ENCODE measurements around the gene ADAMTSL2.

ADAMTSL2 gene

GRCh38 chr9:133591116-133591910, 56.8 kb downstream of the ADAMTSL2 start:
- TF ChIP-seq CTCF (IDR thresholded peaks at IDR 0.05), result no peak
- H3K36me3 ChIP-seq, result no peaks in the 10 kb centered on the region
- H3K27me3 ChIP-seq, result peaks cover 11% of the 10 kb centered on the region
- H3K4me3 ChIP-seq (ENCODE audit: low read depth in 1 of 2, low read length in 1 of 2), result no peak overlapping the region
- no peak overlapping the region for H3K27ac ChIP-seq
- H3K9me3 ChIP-seq, result no peaks in the 10 kb centered on the region
- no peaks in the 10 kb centered on the region for H3K4me1 ChIP-seq (ENCODE audit: control insufficient read depth in 1 of 2, insufficient read depth in 1 of 2, low read depth in 1 of 2, low read length in 1 of 2)

- Histone ChIP-seq H3K27me3 (peaks cover 5% of the 10 kb centered on the region), H3K4me1 (ENCODE audit: control insufficient read depth in 1 of 2, insufficient read depth in 1 of 2, low read depth in 1 of 2, low read length in 1 of 2) (no peaks in the 10 kb centered on the region), H3K36me3 (no peaks in the 10 kb centered on the region), H3K9me3 (peaks cover 3% of the 10 kb centered on the region), H3K4me3 (ENCODE audit: low read depth in 1 of 2, low read length in 1 of 2) (no peak overlapping the region), H3K27ac (no peak overlapping the region)
- no peak for TF ChIP-seq CTCF (IDR thresholded peaks at IDR 0.05)
Observed at GRCh38 chr9:133591985-133592384, 57.5 kb downstream of the ADAMTSL2 start.

GRCh38 chr9:133592731-133593409, 58.4 kb downstream of the ADAMTSL2 start:
- Histone ChIP-seq H3K4me3 (ENCODE audit: low read depth in 1 of 2, low read length in 1 of 2) (no peak overlapping the region), H3K9me3 (peaks cover 5% of the 10 kb centered on the region), H3K4me1 (ENCODE audit: control insufficient read depth in 1 of 2, insufficient read depth in 1 of 2, low read depth in 1 of 2, low read length in 1 of 2) (no peaks in the 10 kb centered on the region), H3K27ac (no peak overlapping the region), H3K36me3 (no peaks in the 10 kb centered on the region), H3K27me3 (no peaks in the 10 kb centered on the region)
- no peak for TF ChIP-seq CTCF (IDR thresholded peaks at IDR 0.05)

- no peaks in the 10 kb centered on the region for H3K4me1 ChIP-seq (ENCODE audit: control insufficient read depth in 1 of 2, insufficient read depth in 1 of 2, low read depth in 1 of 2, low read length in 1 of 2)
- peaks cover 5% of the 10 kb centered on the region for H3K9me3 ChIP-seq
- no peak overlapping the region for H3K4me3 ChIP-seq (ENCODE audit: low read depth in 1 of 2, low read length in 1 of 2)
- no peak for TF ChIP-seq CTCF (IDR thresholded peaks at IDR 0.05)
- H3K27ac ChIP-seq, result no peak overlapping the region
- no peaks in the 10 kb centered on the region for H3K36me3 ChIP-seq
- H3K27me3 ChIP-seq, result no peaks in the 10 kb centered on the region
Observed at GRCh38 chr9:133593587-133594253, 59.2 kb downstream of the ADAMTSL2 start.

GRCh38 chr9:133594310-133594709, 59.8 kb downstream of the ADAMTSL2 start:
- no peak overlapping the region for H3K27ac ChIP-seq
- TF ChIP-seq CTCF (IDR thresholded peaks at IDR 0.05), result no peak
- no peak overlapping the region for H3K4me3 ChIP-seq (ENCODE audit: low read depth in 1 of 2, low read length in 1 of 2)
- H3K36me3 ChIP-seq, result no peaks in the 10 kb centered on the region
- H3K27me3 ChIP-seq, result no peaks in the 10 kb centered on the region
- no peaks in the 10 kb centered on the region for H3K4me1 ChIP-seq (ENCODE audit: control insufficient read depth in 1 of 2, insufficient read depth in 1 of 2, low read depth in 1 of 2, low read length in 1 of 2)
- peaks cover 5% of the 10 kb centered on the region for H3K9me3 ChIP-seq
